ENCODE results near the gene PTPRU.

GRCh38 chr1:29213055-29213454 is 23.3 kb upstream of the PTPRU start:
- TF ChIP-seq CTCF (IDR thresholded peaks at IDR 0.05 in 4 of 5, conservative IDR thresholded peaks at IDR 0.05 in 1 of 5) (no peak), POLR2A (IDR thresholded peaks at IDR 0.05) (no peak)

Data from gastrocnemius medialis (tissue), 4 donors.